Fibroblast of skin of left quadriceps (primary cell): ENCODE results near the gene CYB5R3.
"Not testable (repeated sequence)": the region's sequence is repeated elsewhere in the genome, so short reads cannot be mapped to it uniquely, and the experiment has no call there.

Source experiments
- DNase-seq, 2 experiments: peaks; one replicate each; pipeline ENCODE4 v3.0.0-alpha.2; 2013; ENCODE audit warnings: low read depth in 2 of 2

The CYB5R3 gene

DNA sequence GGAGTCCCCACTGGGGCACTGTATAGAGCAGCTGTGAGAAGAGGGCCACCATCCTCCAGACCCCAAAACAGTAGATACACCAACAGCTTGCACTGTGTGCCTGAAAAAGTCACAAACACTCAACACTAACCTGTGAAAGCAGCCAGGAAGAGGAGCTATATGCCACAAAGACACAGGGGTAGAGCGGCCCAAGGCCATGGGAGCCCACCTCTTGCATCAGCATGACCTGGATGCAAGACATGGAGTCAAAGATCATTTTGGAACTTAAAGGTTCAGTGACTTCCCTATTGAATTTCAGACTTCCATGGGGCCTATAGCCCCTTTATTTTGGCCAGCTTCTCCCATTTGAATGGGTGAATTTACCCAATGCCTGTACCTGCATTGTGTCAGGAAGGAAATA lies 29.7 kb upstream of the CYB5R3 start:
- DNase-seq = no peak

DNA sequence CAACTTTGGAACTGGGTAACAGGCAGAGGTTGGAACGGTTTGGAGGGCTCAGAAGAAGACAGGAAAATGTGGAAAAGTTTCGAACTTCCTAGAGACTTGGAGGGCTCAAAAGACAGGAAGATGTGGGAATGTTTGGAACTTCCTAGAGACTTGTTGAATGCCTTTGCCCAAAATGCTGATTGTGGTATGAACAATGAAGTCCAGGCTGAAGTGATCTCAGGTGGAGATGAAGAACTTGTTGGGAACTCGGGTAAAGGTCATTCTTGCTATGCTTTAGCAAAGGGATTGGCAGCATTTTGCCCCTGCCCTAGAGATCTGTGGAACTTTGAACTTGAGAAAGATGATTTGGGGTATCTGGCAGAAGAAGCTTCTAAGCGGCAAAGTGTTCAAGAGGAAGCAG lies 28.7 kb upstream of the CYB5R3 start:
- DNase-seq = not testable (repeated sequence)

DNA sequence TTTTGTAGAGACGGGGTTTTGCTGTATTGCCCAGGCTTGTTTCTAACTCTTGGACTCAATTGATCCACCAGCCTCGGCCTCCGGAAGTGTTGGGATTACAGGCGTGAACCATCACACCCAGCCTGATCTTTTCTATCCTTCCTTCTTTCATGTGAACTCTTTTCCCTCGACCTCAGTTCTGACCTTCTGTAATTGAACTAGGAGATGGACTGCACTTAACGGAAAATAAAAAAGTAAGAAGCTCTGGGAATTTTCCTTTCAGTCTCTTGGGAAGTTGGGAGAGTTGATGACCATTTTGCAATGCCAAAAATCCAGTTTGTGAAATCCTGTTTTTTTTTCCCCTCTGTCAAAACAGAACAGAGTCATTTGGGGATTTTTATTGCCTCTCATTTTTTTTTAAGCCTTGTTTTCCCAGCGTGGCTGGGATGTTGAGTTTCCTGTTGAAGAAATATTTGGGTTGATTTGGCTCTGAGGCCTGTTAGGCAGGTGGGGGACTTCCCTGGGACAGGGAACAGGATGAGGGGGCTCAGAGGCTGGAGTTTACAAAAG lies 26.9 kb upstream of the CYB5R3 start:
- DNase-seq = no peak

DNA sequence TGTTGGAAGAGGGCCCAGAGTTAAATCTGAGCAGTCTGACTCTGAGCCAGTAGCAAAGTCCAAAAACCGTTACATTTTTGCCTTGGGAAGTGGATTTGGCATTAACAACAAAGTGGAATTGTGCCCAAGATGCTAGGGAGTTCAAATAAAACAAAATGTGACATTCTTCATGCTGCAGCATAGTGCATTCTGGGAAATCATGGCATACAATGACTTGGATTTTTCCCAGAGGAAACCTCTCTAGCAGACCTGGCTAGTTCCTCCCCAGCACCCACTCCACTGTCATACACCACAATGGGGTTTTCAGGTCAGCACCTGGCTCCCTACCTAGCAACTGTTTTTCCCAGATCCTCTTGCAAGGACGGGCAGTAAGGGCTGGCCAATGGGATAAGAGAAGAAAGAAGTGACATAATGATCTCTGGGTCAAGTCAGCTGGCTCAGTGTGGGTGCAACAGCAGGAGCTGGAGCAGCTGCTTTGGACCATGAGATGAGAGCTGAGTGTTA lies 24.8 kb upstream of the CYB5R3 start:
- DNase-seq = no peak

DNA sequence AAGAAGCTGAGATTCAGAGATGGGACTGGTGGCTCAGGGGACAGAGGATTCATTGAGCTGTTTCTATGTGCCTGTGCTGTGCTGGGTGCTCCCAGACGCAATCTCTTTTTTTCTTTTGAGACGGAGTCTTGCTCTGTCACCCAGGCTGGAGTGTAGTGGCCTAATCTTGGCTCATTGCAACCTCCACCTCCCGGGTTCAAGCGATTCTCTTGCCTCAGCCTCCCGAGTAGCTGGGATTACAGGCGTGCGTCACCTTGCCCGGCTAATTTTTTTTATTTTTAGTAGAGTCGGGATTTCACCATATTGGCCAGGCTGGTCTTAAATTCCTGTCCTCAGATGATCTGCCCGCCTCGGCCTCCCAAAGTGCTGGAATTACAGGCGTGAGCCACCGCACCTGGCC lies 23.9 kb upstream of the CYB5R3 start:
- DNase-seq = not testable (repeated sequence)

DNA sequence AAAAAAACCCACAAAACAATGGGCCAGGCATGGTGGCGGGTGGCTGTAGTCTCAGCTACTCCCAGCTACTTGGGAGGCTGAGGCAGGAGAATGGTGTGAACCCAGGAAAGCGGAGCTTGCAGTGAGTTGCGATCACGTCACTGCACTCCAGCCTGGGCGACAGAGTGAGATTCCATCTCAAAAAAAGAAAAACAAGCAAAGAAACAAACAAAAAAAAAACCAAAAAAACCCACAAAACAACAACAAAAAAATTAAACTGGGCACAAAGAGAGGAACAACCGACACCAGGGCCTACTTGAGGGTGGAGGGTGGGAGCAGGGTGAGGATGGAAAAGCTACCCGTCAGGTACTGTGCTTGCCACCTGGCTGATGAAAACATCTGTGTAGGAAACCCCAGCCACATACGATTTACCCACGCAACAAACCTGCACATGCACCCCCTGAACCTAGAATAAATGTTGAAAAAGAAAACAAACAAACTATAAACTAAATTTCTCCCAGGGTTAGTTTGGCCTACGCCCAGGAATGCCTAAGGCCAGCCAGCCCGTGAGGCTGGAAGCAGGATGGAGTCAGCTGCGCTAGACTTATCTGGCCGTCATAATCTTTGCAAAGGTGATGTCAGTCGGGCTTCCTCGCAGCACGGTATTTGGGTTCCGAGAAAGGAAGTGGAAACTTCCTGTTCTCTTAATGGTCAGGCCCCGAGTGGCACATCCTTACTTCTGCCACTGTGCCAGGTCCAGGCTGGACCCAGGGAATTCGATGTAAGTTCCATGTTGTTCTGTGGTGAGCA lies 21.9 kb upstream of the CYB5R3 start:
- no peak for DNase-seq

DNA sequence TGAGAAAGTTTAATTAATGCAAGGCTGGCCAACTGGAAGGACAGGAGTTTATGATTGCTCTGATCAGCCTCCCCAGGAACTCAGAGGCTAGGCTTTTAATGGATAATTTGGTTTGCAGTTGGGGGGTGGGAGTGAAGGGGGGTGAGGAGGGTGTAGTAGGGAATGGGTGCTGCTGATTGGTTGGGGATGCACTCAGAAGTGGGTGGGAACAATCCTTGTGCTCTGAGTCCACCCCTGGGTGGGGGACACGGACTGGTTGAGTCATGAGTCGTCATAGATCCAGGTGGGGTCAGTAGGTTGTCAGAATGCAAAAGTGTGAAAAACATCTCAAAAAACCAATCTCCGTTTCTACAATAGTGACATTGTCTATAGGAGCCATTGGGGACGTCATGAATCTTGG lies 20.9 kb upstream of the CYB5R3 start:
- no peak for DNase-seq

DNA sequence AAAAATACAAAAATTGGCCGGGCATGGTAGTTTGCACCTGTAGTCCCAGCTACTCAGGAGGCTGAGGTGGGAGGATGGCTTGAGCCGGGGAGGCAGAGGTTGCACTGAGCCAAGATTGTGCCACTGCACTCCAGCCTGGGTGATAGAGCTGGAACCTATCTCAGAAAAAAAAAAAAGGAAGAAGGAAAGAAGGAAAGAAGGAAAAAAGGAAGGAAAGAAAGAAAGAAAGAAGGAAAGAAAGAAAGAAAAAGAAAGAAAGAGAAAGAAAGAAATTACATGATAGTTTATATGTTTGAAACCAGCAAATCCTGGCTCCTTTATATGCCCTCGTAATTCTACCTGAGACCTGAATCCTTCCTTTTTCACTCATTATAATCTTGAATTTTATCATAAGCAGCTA lies 17.2 kb upstream of the CYB5R3 start:
- not testable (repeated sequence) for DNase-seq

DNA sequence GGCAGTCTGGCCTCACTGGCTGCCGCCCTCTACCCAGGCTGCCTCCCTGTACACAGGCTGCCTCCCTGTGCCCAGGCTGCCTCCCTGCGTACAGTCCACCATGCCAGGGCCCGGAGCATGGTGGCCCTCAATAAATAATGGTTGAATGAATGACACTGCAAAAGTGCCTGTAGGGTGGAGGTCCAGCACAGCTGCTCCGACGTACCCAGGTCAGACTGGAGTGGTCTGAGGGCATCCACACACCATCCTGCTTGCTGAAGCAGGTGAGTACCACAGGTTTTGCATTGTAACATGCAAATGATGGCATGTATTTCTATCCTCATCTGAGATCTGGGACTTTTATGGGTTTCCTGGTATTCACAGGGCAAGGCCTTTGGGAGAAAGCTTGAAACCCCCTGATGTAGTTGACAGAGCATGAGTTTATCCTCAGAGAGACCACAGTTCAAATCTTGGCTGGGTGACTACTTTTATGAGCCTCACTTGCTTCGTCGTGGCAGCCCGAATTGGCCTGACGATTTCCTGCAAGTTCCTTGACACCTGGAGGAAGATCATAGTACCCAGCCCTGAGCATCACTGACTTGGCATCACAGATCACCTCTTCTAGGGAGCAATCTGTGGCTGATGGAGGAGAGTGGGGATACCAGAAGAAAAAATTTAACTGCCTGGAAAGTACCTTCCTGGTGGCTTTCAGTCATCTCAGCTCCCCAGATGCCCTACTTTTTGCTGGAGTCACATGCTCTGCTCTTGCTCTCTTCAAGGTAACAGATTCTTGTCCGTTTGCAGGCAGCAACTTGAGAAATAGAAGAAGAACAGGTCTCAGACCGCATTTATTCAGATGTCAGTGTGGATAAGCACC lies 16.0 kb upstream of the CYB5R3 start:
- DNase-seq = no peak

DNA sequence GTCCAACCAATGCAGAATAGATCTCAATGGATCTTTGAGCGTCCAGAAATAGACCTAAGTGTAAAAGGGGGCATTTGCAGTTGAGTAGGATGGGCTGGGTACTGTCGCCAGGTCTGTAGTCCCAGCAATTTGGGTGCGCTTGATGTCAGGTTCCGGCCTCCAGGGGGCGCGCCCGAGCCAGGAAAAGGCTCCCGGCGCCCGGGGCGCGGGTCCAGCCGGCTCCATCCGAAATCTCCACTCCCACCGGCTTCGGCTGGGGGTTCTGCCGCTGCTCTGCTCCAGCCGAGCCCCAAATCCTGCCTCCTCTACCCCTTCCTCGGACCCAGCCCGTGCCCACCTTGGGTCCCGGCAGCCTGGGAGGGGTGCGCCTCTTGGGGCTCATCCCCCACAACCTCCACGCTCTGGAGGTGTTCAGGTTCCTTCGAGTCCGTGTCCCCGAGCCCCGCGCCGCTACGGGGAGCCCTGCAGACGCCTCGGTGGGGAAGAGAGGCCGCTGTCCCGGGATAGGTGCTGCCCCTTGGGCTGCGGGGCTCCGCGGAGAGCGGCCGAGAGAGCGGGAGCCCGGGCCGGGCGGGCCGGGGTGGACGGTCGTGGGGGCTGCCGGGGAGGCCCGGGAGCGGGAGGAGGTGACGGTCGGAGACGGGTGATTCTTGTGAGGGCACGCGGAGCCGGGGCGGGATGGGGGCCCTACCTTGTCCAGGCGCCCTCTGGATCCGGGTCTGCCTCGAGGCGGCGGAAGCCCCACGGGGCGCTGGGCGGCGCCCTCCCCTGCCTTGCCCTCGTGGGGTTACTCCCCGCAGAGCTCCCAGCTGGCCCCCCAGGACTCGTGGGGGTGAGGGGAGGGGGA lies 13.0 kb upstream of the CYB5R3 start:
- no peak for DNase-seq

DNA sequence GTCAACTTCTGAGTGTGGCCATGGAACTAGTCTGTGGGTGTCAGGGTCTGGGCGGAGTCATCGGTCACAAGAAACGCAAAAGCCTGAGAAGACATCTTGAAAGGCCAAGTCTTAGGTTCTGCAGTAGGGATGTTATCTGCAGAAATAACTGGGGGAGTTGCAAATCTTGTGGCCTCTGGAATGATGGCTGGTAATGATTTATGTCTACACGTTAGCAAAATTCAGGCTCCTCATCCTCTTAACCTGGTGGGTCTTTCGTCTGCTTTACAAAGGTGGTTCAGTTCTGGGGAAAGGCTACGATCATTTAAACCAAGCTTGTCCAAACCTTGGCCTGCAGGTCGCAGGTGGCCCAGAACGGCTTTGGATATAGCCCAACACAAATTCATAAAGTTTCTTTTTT lies 7.4 kb upstream of the CYB5R3 start:
- DNase-seq = no peak

DNA sequence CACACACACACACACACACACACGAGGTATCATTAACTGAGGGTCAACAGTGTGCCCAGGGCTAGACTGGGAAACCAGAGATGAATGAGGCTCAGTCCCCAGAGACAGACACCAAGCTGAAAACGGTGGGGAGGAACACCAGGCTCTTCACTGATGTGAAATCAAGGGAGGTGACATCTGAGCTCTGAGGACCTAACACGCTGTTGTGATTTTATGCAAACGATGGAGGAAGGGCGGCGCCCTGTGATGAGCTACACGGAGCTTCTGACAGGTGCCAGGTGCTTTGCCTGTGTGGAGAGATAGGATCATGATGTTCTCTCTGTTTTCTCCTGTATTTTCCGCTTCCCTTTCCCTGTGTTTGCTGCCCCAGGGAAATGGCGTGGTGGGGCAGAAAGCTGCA lies 6.5 kb upstream of the CYB5R3 start:
- DNase-seq = no peak

DNA sequence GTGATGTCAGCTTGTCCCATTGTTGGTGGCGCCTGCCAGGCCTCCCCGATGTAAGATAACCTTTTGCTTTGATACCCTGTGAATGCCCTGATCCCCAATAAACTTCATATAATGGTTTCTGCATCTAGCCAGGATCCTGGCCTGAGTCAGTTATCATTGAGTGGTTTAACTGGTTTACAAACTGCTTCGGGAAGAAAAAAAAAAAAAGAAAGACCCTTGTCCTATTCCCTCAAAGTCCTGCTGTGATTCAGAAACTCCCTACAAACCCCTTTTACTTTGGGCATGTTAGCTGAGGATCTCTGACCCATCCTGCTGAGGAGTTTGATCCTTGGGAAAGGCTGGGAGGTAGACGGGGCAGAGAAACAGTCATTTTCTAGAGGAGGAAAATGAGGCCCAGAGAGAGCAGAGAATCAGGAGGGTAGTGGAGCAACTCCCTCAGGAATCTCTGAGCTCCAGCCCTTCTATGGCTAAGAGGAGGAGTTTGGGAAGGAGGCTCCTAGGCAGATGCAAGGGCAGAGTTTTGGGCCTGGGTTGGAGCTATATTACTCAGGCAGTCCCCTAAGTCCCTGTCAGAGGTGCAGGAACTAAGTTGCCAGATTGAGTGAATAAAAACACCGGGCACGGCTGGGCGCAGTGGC lies 5.4 kb upstream of the CYB5R3 start:
- no peak for DNase-seq

DNA sequence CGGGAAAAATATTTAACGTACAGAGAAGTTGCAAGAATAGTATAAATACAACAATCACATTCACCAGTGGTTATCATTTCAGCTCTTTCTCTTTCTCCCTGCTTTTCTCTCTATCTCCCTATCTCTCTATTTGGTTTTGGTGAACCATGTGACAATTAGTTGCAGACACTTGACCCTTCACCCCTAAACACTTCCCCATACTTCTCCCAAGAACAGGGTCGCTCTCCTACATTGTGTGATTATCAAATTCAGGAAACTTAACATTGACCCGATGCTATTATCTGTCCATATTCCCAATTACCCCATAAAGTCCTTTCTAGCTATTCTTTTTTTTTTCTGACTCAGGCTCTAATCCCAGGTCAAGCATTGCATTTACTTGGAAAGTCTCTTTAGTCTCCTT lies 4.8 kb upstream of the CYB5R3 start:
- no peak for DNase-seq

DNA sequence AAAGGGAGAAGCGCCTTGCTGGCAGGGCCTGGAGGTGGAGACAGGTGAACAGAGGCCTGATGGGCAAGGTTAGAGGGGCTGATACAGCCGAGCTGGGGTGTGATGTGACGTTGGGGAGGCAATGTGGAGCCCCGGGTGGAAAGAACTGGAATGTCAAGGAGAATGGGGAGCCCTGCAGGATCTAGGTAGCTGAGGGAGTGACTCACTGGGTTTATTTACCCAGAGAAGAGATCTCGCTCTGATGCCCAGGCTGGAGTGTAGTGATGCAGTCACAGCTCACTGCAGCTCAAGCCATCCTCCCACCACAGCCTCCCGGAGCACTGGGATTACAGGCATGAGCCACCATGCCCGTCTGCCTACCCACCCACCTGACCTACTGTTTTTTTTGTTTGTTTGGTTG lies 1.9 kb upstream of the CYB5R3 start:
- no peak for DNase-seq

DNA sequence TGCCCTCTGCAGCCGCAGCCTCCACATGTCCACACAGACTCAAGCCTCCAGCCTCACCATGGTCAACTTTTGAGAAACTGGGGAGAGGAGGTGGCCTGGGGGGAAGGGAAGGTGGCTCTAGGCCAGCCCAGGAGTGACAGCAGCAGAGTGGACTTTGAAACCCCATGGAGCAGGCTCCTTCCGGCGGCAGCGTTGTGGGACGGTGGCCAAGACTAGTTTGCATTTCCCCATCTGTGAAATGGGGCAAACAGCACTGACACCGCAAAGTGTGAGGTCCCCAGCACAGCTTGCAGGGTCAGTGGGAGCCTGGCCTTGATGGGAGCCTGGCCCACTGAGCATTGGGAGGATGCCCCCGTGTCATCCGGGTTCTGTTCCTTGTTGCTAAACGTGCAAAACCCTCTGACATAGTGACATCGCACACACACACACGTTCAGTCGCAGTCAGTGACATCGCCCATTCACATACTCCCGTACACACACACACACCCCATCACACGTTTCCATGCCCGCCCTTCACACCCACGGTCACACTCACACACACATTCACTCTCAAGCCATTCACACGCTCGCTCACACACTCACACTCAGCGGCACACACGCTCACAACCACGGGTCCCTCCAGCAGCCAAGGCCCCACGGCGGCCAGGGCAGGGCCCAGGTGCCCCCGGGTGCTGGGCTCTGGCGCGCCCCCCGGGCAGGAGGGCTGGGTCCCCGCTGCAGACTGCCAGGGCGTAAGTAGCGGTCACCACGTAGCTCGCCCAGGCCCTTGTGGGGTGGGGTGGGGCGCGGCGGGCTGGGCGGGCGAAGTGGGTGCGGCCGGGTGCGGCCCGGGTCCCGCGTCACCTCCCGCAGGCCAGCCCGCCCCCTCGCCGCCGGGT lies 585 bp downstream of the CYB5R3 start:
- DNase-seq = no peak

DNA sequence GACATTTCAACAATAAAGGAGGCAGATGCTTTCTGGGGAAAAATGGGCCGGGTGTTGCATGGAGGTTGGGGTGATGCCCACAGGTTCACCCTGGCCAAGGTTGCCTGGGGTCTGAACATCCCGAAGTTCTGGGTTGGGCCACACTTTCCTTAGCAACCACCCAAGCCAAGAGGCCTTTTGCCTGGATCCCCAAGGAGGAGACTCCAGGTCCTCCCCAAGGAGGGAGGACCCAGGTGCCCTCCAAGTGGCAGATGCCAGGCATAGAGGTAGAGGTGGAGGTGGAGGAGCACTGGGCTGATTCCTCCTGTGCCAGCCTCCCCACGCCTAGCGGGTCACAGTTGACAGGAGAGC lies 1.2 kb downstream of the CYB5R3 start:
- no peak for DNase-seq

DNA sequence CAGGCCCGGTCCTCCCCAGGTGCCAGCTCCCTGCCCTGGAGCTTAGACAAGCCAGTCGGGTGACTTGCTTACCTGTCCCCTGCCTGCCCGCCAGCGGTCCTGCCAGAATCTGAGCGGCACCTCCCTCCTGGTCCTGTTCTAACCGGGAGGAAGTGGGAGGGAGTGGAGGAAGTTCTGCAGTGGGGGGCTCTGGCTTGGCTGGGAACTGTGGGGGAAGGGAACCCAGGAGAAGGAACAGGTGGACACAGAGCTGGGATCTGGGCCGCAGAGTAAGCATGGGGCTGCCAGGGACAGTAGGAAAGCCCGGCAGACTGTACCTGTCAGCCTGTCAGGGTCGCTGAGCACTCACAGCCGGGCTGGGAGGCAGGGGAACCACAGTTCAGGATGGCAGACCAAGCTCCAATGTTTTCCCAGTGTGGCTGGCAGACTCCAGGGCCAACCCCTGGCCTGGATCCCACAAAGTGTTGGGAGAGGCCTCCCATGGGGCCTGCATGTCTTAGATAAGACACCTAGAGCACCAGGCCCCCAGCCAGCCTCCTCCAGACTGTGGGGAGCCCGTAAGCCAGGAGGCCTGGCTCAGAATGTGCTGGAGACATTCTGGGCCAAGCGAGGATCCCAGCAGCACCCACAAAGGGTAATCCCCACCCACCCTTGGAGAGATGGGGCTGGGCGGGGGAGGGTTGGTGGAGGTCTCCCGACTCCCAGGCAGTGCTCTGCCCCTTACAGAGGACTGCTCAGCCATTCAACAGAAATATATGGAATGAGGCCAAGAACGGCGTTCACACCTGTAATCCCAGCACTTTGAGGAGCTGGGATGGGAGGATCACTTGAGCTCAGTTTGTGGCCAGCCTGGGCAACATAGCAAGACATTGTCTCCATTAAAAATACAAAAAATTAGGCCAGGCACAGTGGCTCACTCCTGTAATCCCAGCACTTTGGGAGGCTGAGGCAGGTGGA lies 2.3 kb downstream of the CYB5R3 start:
- no peak for DNase-seq

DNA sequence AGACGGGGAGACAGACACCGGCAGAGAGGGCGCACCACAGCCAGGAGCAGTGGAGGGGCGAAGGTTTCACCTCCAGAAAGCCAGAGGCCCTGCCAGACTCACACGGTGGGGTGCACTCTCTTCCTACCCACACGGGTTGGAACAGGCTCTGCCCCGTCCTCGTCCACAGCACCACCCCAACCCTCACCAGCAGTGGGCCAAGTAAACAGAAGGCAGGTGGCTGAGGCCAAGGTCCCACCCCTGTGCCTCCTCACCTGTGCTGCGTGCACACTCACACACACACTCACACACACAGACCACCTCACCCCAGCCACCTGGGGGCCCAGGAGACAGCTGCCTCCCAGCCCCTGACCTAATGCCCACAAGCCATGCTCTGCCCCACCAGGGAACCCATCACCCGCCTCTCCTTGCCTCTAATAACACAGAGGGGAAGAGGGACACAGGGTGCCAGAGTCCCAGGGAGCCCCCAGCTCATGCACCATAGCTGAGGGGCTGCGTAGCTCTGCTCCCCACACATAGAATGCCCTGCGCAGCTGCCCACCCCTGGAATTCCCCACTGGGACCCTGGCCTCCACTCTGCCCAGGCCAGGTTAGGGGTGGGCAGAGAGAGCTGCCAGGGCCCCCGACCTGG lies 3.1 kb downstream of the CYB5R3 start:
- DNase-seq = no peak
